ENCODE measurements around the gene NAPB. TPM values are rescaled to one million over a fixed set of nuclear protein-coding genes. Genes with fewer than 3 reads are reported as not detected.

NAPB gene
- polyA plus RNA-seq, 1 experiment = 3.8 TPM

DNA sequence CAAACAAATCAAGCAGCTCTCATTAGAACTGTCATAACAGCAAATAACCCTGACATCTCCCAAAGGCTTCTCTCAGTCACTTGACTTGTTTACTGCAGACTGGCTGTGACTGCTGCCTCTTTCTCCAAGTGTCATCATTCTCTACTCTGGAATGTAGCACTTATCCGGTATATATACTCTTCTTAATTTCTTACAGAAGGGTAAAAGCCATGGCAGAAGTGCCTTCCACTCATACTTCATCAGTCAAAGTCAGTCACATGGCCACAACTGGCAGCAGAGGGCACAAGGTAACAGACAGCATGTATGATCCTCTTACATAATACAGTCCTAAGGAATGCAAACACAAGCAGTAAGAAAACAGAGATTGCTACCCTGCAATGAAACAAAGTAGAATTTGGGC lies 9.3 kb downstream of the NAPB start:
- H3K4me3 ChIP-seq (ENCODE audit: low read depth, low read length) = no peak overlapping the region
- TF ChIP-seq, protein P1, sequence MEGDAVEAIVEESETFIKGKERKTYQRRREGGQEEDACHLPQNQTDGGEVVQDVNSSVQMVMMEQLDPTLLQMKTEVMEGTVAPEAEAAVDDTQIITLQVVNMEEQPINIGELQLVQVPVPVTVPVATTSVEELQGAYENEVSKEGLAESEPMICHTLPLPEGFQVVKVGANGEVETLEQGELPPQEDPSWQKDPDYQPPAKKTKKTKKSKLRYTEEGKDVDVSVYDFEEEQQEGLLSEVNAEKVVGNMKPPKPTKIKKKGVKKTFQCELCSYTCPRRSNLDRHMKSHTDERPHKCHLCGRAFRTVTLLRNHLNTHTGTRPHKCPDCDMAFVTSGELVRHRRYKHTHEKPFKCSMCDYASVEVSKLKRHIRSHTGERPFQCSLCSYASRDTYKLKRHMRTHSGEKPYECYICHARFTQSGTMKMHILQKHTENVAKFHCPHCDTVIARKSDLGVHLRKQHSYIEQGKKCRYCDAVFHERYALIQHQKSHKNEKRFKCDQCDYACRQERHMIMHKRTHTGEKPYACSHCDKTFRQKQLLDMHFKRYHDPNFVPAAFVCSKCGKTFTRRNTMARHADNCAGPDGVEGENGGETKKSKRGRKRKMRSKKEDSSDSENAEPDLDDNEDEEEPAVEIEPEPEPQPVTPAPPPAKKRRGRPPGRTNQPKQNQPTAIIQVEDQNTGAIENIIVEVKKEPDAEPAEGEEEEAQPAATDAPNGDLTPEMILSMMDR (IDR thresholded peaks at IDR 0.05; ENCODE audit: insufficient read depth, low read depth, low read length) = no peak
- peak; percentile 19 for DNase-seq (ENCODE audit: low read depth)
- CTCF ChIA-PET = no interaction called here
- POLR2A ChIA-PET = no interaction called here
- H3K36me3 ChIP-seq (ENCODE audit: control insufficient read depth, insufficient read depth, low read length) = no peaks in the 10 kb centered on the region
- no peaks in the 10 kb centered on the region for H3K27me3 ChIP-seq (ENCODE audit: control insufficient read depth, insufficient read depth, low read length)

DNA sequence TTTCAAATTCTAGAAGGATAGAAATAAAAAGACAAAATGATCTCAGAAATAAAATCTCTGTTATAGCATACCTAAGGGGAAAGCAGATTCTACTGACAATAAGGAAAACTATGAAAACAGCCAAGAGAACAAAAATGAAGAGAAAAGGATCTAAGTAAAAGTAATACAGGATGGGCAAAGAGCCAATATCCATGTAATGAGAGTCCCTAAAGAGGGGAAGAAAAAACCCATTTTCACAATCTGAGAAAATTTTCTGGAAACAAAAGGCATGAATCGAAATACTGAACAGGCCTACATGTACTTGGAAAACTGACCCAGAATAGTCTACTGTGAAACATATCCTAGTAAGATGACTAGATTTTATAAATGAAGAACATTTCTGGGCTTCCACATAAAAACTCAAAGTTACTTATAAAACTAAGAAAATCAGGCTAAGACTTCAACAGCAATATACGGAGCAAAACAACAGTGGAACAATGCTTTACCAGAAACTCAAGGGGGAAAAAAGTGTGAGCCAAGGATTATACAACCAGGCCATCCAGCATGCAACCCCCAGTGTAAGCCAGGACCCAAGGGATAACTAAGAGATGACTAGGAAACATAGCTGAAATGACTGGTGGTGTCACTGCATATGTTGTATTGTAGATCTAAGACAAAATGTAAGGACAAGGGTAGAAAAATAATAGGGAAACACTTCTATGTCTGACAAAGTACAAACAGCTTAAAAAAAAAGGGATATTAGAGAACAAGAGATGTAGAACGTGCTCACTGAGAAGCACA lies 10.2 kb downstream of the NAPB start:
- no peak for DNase-seq (ENCODE audit: low read depth)
- Histone ChIP-seq H3K36me3 (ENCODE audit: control insufficient read depth, insufficient read depth, low read length) (no peaks in the 10 kb centered on the region), H3K4me3 (ENCODE audit: low read depth, low read length) (no peak overlapping the region), H3K27me3 (ENCODE audit: control insufficient read depth, insufficient read depth, low read length) (no peaks in the 10 kb centered on the region)
- ChIA-PET POLR2A (no interaction called here), CTCF (no interaction called here)
- TF ChIP-seq, protein P1 (IDR thresholded peaks at IDR 0.05; ENCODE audit: insufficient read depth, low read depth, low read length) = no peak

DNA sequence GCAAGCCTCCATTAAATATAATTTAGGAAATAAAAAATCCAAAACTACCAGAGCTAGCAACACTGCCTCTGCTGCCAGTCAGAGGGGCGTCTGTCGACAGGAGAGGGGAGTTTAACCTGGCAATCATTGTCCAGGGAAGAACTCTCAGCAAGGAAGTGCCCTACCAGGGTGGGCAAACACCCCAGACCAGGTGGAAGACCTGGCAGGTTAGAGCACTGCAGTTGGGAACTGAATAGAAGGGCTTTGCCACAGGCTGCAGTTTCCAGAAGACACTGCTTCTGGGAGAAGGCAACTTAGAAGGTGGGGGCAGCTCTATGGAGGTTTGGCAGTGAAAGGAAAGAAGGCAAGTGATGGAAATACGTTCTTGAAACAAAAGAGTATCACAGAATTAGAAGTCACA lies 11.5 kb downstream of the NAPB start:
- Histone ChIP-seq H3K36me3 (ENCODE audit: control insufficient read depth, insufficient read depth, low read length) (no peaks in the 10 kb centered on the region), H3K4me3 (ENCODE audit: low read depth, low read length) (no peak overlapping the region), H3K27me3 (ENCODE audit: control insufficient read depth, insufficient read depth, low read length) (no peaks in the 10 kb centered on the region)
- TF ChIP-seq, protein P1 (IDR thresholded peaks at IDR 0.05; ENCODE audit: insufficient read depth, low read depth, low read length) = no peak
- ChIA-PET POLR2A (no interaction called here), CTCF (interaction anchor here (0.6 kb wide), 1 partner anchor 9 kb away, joined by 3 read pairs; no protein-coding TSS in a partner anchor)
- DNase-seq (ENCODE audit: low read depth) = no peak

DNA sequence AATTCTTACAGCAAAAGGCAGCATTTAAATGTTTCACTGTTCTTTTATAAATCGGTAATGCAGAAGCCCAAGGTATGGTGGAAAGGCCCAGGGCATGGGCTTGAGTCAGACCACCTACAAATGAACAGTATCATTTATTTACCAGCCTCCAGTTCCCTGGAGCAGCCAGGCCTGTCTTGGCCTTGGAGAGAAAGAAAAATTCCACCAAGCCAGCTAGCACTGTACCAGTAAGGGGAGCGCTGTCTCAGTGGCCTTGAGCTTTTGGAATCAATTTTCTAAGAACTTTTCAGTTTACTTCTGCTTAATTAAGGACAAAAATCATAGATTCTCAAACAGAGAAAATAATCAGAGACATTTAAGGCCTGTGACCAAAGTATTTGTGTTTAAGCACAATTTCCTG lies 12.3 kb downstream of the NAPB start:
- POLR2A ChIA-PET = no interaction called here

DNA sequence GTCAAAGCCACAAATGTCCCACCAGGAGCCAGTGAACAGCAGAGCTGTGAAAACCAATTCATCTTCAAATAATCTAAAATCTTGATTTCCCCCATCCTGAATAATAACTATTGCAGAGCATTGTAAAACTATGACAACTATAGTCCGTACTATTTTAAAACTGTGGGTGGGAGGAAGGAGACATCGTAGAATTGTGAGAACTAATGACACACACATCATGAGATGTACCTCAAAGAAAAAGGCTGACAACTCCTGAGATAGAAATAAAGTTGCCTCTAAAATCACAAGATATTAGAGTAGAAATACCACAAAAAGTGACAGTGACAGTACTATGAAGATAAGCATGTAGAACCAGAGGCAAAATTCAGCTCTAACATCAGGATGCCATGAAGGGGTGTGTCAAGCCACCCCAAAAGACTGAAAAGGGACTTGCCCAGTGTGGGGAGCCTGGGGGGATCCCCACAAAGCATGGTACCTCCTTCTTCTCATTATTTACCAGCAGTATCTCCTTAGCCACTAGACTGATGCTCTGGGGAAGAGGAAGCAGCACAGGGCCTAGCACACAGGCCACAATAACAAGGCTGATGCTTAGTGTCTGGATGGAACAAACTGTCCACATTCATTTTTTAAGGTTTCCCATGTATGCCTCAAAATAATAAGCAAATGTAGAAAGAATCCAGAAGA lies 13.4 kb downstream of the NAPB start:
- H3K4me3 ChIP-seq (ENCODE audit: low read depth, low read length) = no peak overlapping the region
- no peak for DNase-seq (ENCODE audit: low read depth)
- ChIA-PET POLR2A (no interaction called here), CTCF (no interaction called here)
- H3K36me3 ChIP-seq (ENCODE audit: control insufficient read depth, insufficient read depth, low read length) = no peaks in the 10 kb centered on the region
- TF ChIP-seq, protein P1 (IDR thresholded peaks at IDR 0.05; ENCODE audit: insufficient read depth, low read depth, low read length) = no peak
- H3K27me3 ChIP-seq (ENCODE audit: control insufficient read depth, insufficient read depth, low read length) = no peaks in the 10 kb centered on the region

More for the DNA sequence above, 12.3 kb downstream of the NAPB start:
- DNase-seq (ENCODE audit: low read depth) = no peak
- TF ChIP-seq, protein P1 (IDR thresholded peaks at IDR 0.05; ENCODE audit: insufficient read depth, low read depth, low read length) = no peak
- no peaks in the 10 kb centered on the region for H3K27me3 ChIP-seq (ENCODE audit: control insufficient read depth, insufficient read depth, low read length)
- H3K36me3 ChIP-seq (ENCODE audit: control insufficient read depth, insufficient read depth, low read length) = no peaks in the 10 kb centered on the region
- H3K4me3 ChIP-seq (ENCODE audit: low read depth, low read length) = no peak overlapping the region
- CTCF ChIA-PET = no interaction called here

Measured in BJ (cell line).